HG02610 (cell line): ENCODE results near the gene PPP1R14C.
"Not testable (repeated sequence)": the region's sequence is repeated elsewhere in the genome, so short reads cannot be mapped to it uniquely, and the experiment has no call there.

Experiments
- ATAC-seq: cut with Tn5 transposase; IDR thresholded peaks from one replicate; pipeline ENCODE4 v1.9.1; 2021; ENCODE audit warnings: mild to moderate bottlenecking, moderate library complexity; ENCODE audit not compliant: unreplicated experiment

The PPP1R14C gene

DNA sequence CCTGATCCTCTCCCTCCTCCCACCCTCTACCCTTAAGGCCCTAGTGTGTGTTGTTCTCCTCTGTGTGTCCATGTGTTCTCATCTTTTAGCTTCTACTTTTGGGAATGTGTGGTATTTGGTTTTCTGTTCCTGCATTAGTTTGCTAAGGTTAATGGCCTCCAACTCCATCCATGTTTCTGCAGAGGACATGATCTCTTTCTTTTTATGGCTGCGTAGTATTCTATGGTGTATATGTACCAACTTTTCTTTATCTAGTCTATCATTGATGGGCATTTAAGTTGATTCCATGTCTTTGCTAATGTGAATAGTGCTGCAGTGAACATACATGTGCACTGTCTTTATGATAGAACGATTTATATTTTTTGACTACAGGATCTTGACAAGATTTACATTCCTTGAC, 44.6 kb downstream of the PPP1R14C start:
- not testable (repeated sequence) for ATAC-seq

DNA sequence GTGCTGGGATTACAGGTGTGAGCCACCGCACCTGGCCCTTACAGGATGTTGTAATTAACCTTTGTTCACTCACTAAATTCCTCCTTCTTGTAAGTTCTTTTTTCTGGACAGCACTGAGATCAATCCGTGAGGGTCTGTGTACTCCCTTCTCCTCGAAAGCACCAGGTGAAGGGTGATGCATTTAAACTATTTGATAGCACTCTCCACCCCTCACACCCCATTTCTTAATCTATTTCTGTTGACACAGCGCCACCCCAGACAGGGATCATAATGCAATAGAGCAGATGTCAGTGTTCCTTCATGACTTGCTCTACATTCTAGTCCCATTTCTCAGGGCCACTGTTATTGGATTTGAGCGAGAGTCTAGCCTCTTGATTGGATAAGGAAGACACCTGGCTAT, 46.3 kb downstream of the PPP1R14C start:
- no peak for ATAC-seq

DNA sequence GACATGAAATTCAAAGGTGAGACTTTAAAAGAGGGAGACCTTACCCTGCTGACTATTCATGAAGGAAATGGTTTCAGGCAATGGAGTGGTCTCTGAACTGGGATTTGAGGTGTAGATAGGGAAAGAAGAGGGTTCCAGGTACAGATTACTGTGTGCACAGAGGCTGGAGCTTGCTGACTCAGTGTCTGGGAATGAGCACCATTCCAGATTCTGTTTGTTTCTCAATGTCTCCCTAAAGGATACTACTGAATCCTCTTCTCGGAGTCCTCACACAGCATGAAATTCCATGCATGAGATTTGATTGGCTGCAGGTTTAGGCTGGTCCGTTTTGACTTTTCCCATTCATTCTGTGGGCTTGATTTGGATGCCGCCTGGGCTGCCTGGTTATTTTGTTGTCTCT, 49.0 kb downstream of the PPP1R14C start:
- no peak for ATAC-seq

DNA sequence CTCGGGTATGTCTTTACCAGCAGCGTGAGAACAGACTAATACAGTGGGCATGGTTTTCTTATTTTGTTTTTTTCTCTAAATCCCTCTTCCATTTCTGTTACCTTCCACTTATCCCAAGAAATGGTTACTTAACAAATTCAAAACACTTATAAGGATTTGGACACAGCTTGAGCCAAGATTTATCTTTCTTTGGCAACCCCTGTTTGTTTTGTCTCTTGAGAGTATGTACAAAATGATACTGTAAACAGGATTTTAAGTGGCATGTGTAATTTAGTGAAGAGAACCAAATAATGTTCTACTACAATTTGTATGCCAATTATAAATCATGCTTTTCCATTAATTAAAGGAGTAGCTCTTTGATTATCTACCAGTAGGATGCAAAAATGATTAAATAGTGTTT, 51.4 kb downstream of the PPP1R14C start:
- ATAC-seq: no peak

DNA sequence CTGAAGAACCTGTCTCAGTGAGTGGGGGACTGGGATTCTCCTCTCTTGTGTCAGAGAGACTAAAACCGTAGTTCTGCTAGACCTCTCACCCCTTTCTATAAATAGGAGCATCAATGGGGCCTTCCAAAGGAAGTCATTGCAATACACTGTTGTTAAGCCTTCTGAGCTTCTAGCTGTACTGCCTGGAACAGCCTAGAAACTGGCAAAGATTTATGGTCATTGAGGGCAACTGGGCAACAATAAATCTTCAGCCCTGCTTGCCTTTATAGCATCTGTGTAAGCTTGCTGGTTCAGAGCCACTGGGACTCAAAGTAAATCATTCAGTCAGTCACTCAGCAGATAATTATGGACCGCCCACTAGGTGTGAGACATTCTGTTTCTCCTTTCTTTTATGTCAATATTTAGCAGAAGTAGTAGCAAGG, 53.2 kb downstream of the PPP1R14C start:
- ATAC-seq: no peak

DNA sequence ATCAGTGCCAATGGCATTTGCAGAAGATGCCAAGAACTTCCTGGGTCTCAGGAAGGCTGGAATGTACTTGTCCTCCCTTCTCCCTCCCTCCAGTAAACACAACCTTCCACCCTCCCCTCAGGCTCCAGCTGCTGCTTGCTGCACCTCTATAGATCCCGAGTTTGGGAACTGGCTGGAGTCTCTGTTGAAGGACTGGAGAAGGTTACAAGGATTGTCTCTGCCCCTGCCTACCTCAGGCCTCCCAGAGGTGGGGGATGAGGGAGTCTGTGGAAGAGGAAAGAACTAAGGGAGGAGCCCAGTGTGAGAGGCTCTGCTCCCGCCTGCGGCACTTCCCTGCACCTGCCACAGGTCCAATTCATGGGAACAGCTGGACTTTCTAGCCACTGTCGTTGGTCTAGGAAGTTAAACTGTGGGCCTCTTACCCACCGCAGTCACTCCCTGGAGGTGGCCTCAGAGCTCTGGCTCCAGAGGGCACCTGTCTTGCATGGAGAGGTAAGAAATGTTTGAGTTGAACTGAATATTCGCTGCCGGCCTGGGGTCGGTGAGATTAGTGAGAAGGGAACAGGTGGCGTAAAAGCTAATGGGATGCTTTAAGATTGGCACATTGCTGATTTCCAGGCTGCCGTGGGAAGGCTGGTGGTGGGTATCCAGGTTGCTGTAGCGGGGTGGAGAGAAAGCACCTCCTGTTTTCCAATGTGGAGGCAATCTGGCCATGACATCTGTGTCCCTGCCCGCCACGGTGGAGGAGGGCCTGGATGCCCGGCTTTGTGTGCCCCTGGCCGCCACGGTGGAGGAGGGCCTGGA, 54.3 kb downstream of the PPP1R14C start:
- ATAC-seq: no peak

DNA sequence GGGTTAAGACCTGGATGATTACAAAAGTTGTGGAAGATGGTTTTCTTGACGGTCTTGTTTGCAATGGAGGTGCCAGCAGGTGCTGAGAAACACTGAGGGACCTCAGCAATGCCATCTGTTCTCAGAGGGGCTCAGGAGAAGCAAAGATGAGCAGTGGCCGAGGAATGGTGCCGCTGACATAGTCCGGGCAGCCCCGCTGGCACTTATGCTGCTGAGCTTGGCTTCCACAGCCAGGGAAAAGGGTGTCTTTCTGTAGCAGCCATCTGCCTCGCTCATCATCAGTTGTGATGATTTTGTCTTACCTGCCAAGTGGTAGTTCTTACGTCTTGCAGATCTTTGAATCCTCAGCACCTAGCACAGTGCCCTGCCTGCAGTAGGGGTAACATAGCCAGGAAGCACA, 55.7 kb downstream of the PPP1R14C start:
- ATAC-seq: no peak

DNA sequence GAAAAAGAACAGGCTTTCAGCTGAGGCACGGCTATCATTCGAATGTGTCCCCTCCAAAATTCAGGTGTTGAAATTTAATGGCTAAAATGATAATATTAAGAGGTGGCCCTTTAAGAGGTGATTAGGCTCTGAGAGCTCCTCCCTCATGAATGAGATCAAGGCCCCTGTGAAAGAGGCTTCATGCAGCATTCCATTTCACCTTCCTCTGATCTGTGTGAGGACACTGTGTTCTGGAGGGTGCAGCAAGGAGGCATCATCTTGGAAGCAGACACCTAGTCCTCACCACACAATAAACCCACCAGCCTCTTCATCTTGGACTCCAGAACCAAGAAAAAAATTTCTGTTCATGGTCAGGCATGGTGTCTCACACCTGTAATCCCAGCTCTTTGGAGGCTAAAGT, 56.4 kb downstream of the PPP1R14C start:
- no peak for ATAC-seq

DNA sequence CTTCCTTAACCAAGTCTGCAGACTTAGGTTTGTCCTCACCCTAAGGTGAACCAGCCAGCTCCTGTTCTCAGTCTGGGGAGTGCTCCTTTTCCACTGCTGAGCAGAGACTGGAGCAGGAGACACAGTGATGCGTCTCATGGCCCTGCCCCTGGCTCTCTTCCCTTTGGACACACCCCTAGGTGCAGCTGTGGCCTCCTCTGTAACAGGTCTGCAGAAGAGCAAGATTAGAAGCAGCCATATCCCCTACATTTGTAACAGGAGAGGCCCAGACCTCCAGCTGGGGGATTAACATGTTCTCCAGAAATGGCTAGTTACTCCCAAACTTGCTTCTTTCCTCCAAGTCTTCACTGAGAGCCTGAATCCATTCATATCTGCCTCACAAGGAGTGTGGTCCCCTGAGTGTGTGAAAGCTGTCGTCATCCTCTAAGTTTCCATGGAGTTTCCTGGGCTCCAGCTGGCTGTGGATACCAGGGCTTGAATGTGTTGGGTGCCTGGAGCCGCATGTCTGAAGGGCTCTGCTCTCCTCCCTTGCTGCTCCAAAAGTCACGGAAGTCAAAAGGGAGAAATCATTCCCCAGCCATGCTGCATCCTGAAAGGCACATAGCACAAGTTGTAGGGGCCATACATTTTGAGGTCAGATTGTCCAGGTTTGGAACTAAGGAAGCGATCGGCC, 57.7 kb downstream of the PPP1R14C start:
- no peak for ATAC-seq

DNA sequence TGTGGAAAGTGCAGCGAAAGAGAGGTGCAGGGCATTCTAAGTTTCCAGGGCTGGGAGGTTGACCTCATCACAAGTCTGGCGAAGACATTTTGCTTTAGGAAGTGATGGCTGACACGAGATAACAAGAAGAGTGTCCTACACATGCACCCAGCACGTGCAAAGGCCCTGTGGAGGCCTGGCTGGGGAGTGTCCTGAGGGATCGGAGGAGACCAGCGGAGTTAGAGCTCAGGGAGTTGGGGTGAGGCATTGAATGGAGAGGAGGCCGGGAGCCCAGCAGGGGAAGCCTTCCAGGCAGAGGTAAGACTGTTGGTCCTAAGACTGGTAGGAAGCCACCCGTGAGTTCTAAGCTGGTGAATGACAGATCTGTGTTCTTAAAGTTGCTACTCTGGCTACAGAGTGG, 58.4 kb downstream of the PPP1R14C start:
- ATAC-seq: no peak

DNA sequence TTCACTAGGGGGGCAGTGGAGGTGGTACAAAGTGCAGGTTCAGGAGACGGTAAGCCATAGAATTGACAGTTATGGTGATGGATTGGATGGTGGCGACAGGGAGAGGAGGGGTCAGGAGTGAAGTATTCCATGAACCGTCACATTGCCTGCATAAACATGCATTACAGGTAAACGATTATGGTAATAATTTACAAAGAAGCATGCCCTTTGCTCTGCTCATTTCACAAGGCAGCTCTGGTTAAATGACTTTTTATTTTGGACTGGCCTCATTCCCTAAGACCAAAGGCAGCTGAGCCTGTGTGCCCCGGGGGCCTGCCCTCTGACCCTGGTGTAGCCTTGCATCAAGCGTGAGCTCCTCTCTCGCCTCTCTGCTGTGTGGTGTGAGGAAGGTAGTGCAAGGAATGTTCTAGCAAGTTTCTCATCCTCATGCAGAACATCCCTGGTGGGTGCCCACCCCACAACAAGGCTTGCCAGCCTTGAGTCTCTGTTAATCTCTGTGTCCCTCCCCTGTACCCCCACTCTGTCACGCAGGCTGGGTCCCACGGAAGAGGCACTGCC, 59.0 kb downstream of the PPP1R14C start:
- ATAC-seq: no peak

DNA sequence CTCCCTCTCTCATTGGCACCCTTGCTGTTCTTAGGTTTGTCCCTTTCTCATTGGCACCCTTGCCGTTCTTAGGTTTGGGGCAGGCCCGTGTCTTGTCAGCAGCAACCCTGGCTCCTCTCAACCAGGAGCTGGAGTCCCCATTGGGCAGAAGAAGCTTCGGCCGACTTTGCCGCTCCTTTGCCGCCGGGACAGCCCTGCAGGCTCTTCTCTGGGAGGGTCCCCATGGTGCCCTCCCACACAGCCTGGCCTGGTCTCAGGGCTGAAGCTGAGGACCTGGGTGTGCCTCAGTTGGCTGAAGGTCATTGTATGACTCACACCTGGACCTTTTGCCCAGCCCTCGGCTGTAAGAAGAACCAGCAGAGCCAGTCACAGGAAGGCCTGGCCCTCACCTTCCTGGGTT, 59.6 kb downstream of the PPP1R14C start:
- no peak for ATAC-seq

DNA sequence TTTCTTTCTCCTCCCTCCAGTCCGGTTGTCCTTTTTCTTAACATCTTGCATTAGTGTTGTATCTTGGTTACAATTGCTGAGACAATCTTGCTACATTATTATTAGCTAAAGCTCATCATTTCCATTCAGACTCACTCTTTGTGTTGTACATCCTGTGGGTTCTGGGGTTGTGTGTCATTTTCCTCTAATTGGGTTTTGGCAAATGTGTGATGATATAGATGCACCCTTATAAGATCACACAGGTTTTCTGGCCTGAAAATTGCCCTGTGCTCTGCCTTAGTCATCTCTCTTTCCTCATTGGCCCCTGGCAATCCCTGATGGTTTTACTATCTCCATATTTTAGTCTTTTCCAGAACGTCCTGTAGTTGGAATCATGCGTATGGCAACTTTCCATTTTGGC, 60.1 kb downstream of the PPP1R14C start:
- no peak for ATAC-seq

DNA sequence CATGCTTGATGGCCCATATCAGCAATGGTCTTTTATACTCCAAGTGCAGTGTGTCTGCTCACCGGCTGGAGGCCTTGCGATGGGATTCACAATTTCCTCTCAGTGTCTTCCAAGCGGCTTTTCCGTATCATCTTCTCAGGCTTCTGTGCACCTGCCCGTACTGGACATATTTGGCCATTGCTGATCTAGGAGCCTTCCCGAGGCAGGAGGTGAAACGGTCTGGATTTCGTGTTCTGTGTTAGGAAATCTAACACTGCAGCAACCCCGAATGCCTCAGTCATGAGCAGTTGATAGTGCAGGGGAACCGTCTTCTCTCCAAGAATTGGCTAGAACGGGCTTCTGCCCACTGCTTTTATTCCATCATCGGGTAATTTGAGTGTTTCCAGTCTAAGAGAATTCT, 60.5 kb downstream of the PPP1R14C start:
- ATAC-seq: no peak

DNA sequence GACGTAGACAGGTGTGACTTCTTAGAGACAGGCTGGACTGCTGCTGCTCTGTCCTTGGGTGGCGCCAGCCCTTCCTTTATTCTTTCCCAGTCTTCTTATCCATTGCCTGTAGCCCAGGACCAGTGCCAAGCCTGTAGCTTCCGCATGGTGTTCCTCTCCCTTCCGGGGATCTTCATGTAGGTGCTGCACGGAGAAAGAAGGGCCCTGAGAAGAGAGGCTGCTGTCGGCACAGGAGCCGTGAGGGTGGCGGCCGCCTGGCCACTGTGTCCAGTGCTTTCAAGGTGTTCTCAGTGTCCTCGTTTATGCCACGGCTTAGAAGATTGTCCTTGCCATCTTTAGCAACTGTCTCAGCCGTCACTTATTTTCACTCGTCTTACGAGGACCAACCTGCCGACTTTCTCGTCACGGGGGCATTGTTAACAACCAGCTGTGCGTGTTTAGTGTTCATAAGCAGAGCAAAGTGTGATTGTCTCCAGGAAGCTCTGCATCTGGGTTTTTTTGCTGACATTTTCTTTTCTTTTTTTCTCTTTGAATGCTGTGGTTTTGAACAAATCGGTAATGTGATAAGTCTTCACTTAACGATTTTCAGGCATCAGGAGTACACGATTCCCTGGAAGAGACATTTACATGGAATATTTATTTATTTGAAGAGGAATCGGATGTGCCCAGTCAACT, 61.2 kb downstream of the PPP1R14C start:
- no peak for ATAC-seq

DNA sequence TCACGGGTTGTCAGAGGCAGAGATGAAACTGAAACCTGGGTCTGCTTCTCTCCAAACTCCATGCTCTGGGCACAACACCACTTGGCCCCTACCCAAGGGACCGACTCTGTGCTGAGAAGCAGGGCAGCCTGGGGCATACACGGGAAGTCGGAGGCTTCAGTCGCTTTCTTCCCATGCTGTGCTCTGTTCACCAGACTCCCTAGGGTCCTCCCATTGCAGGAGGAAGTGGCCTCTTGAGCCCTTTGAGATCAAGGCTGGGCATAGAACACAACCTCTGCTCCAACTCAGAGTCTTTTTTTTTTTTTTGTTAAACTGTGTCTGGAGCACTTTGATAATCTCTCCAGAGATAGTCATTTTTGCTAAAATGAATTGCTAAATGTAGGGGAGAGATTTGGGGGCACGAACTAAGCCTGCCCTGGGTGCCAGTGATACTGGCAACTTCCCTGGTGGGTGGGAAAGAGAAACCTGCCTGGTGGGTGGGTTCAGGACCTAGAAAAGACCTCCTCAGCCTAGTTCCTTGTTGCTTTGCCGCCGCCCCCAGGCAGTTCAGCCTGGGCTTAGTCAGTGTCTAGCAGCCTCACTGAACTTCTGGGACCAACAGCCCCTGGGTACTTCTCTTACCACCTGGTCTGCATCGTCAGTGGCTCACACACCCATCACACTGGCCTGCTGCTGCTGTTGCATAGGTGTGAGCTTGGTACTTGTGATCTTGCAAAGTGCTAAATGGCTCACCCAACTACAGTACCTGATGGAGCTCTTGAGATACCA, 62.0 kb downstream of the PPP1R14C start:
- no peak for ATAC-seq

DNA sequence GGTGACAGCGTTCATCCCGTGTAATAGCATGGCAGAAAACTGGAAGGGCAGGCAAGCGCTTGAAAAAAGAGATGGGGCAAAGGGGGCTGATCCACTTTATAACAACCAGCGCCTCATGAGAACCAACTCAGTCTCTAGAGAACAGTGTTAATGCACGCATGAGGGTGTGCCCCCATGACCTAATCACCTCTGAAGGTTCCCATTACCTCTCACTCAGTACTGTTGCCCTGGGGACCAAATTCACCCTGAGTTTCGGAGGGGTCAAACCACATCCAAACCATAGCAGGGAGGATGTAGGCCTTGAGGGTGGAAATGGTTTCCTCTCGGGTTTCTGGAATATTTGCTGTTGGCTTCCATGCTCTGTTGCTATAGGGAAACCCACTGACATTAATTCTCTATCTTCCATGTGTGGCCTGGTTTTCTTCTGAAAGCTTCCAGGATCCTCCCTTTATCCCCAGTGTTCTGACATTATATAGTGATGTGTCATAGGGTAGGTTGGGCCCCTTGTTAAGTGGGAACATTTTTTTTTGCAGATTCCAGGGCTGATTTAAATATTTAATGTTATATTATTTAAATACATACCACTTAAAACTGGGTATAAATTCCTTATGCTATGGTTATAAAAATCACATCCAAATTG, 65.2 kb downstream of the PPP1R14C start:
- no peak for ATAC-seq

DNA sequence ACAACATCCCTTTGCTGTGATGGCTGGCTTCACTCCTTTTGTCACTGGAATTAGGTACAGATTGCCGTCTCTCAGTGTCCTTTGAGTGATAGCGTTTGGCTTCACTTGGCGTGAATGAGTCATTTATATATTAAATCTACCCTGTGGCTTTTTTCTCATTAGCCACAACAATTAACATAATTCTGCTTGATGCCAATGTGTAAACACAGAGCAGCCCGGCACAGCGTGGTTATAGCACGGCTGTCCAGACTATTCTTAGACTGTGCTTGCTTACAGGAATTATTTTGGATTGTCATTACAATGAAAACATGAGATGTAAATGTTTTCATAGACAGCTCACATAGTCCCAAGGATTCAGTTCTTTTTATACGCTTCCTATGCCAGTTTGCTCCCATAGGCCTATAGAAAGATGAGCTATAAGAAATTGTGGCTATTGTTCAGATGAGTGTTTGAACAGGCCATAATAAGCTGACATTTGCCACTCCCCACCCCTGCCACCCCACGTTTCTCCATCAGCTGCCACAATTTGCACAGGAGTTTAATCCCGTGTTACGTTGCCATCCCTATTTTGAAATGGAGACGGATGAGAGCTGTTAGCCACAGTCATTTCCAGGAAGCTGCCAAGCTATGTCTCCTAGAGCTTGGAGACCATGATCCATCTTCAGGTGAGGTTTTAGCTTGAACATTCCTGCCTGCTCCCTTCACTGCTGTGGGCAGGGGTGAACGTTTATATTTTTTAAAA, 65.9 kb downstream of the PPP1R14C start:
- ATAC-seq: no peak

DNA sequence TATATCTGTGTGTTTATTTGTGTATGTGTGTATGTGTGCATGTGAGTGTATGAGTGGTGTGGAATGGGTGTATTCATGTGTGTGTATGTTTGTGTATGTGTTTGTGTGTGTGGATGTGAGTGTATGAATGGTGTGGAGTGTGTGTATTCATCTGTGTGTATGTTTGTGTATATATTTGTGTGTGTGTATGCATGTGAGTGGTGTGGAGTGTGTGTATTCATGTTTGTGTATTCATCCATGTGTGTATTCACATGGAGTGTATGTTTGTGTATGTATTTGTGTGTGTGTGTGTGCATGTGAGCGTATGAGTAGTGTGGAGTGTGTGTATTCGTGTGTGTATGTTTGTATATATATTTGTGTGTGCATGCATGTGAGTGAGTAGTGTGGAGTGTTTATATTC, 66.6 kb downstream of the PPP1R14C start:
- ATAC-seq: no peak
